ENCODE data around the gene SLC2A6.

GRCh38 chr9:133461975-133462374 lies 16.9 kb downstream of the SLC2A6 start:
- TF ChIP-seq, protein P1, sequence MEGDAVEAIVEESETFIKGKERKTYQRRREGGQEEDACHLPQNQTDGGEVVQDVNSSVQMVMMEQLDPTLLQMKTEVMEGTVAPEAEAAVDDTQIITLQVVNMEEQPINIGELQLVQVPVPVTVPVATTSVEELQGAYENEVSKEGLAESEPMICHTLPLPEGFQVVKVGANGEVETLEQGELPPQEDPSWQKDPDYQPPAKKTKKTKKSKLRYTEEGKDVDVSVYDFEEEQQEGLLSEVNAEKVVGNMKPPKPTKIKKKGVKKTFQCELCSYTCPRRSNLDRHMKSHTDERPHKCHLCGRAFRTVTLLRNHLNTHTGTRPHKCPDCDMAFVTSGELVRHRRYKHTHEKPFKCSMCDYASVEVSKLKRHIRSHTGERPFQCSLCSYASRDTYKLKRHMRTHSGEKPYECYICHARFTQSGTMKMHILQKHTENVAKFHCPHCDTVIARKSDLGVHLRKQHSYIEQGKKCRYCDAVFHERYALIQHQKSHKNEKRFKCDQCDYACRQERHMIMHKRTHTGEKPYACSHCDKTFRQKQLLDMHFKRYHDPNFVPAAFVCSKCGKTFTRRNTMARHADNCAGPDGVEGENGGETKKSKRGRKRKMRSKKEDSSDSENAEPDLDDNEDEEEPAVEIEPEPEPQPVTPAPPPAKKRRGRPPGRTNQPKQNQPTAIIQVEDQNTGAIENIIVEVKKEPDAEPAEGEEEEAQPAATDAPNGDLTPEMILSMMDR (IDR thresholded peaks at IDR 0.05): no peak
- TF ChIP-seq POLR2A (IDR thresholded peaks at IDR 0.05): no peak
